Left lung (tissue), 10 donors: ENCODE measurements around the gene ACTL6B. TPM values are rescaled to one million over a fixed set of nuclear protein-coding genes. Genes with fewer than 3 reads are reported as not detected.

Source experiments
- ATAC-seq: fragments of 200-7000 bp; cut with Tn5 transposase; one replicate; pipeline ENCODE4 v1.9.1; 2020; ENCODE audit warnings: moderate library complexity
- DNase-seq, 4 donors: peaks; one replicate each; pipeline ENCODE4 v3.0.0-alpha.2; 2013 to 2020
- H3K27ac ChIP-seq, 2 donors: fragments of 200-600 bp; sonication (generic) in 1 of 2; one replicate each; pipeline versions ENCODE4 v1.5.0 to v1.8.0; 2020 to 2021
- H3K27me3 ChIP-seq, 2 donors: fragments of 200-600 bp; sonication (generic) in 1 of 2; one replicate each; pipeline versions ENCODE4 v1.5.0 to v1.8.0; 2020 to 2021
- H3K36me3 ChIP-seq, 2 donors: fragments of 200-600 bp; sonication (generic) in 1 of 2; one replicate each; pipeline versions ENCODE4 v1.5.0 to v1.8.0; 2020 to 2021
- H3K4me1 ChIP-seq, 2 donors: fragments of 200-600 bp; one replicate each; pipeline ENCODE4 v1.8.0; 2021
- H3K4me3 ChIP-seq, 2 donors: fragments of 200-600 bp; sonication (generic) in 1 of 2; one replicate each; pipeline versions ENCODE4 v1.5.0 to v1.8.0; 2020 to 2021; ENCODE audit warnings: mild to moderate bottlenecking in 1 of 2
- H3K9me3 ChIP-seq, 2 donors: fragments of 200-600 bp; sonication (generic) in 1 of 2; one replicate each; pipeline versions ENCODE4 v1.5.0 to v1.8.0; 2020 to 2021
- intact Hi-C, 2 donors: fragments of 100-400 bp; cut with DNase I; formaldehyde crosslinking; loops; one replicate each; pipeline versions ENCODE4 v1.11.2 to v1.14.2; 2022
- polyA plus RNA-seq, 6 donors: library from polyadenylated mRNA; unstranded; fragments of 120-200 nt; gene quantifications; one replicate each; pipeline ENCODE4 v1.2.1, GENCODE V29; 2013; ENCODE audit not compliant: insufficient read length in 6 of 6
- total RNA-seq, 2 donors: library from RNA; stranded (reverse); fragmentation: NEBNext Ultra II Directional; extraction: Animal tissue kit (Norgen Biotek cat#: 25700); gene quantifications; one replicate each; pipeline ENCODE4 v1.2.1, GENCODE V29; 2021
- TF ChIP-seq, protein P1 (sequence below), 2 donors: fragments of 200-600 bp; sonication (generic) in 1 of 2; IDR thresholded peaks; one replicate each; pipeline versions ENCODE4 v1.5.0 to v1.8.0; 2021; ENCODE audit warnings: antibody characterized with exemption in 2 of 2
- donor health status: DM: no; HTN: yes; CAD: no.
- donor health status: DM: no; HTN: no; CAD: no.

The ACTL6B gene
- total and polyA plus RNA-seq, 8 donors: 0.17 to 0.20 TPM; not detected in 6

DNA sequence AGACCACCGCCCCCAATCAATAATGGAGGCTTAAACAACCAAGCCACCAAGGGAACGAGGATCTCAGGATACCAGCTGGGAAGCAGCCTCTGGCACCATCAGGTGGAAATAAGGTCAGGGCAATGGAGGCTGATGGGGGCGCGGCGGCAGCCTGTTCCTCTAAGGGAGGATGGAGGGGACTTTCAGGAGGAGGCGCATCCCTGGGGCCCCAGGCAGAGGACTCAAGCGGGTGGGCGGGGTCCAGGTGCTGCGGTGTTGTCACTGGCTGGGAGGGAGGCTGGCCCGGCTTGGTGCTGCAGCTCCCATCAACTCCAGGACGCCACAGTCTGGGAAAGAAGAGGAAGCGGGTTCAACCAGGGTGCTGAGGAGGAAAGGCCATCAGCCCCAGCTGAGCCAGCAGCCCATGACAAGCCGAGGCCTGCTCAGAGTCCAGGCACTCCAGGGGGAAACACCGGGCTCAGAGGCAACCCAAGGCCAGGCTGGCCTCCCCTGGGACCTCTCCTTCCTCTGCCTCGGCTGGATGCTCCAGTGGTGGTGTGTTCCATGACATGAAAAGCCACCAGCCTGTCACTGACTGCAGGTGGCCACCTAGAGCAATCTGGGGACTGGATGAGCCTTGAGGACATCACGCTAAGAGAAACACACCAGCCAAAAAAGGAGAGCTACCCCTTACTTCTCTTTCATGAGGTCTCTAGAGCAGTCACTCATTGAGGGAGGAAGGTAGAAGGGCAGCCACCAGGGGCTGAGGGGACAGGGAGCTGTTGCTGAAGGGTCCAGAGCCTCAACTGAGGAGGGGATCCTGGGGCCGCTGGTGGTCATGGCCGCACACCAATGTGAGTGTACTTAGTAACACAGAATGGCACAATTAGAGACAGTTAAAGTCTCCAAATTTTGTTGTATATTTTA lies 33.2 kb upstream of the ACTL6B start:
- DNase-seq (peak in 1 of 4 donors; percentile 77), ATAC-seq (no peak)
- H3K36me3 ChIP-seq: peaks cover 0 to 48% of the 10 kb centered on the region in 2 donors

DNA sequence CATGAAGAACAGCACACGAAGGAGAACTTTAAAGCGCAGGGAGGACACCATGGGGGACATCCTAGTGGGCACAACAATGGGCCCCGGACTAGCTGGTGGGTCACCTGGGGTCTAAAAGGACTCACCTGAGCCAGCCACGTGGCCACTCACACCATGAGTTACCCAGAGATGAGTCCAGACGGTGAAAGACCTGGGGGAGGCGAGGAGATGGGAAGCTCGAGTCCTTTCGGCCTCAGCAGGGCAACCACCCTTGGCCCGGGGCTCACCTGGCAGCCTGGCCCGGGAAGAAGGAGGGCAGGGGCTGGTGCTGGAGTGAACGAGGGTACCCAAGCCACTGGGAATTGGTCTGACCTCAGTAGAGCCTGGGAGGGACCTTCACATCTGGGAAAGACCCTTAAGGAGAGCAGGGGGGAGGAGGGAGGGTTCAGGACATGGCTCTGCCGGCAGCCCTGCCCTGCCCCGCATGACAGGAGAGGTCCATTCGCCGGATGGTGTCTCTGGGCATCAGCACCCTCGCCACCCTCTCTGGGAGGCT lies 32.1 kb upstream of the ACTL6B start:
- intact Hi-C loops: loop anchor here in 1 of 2 donors (10.0 kb wide), 1 partner anchor 214 kb away; the partner anchor contains the start of gene TSC22D4
- peaks cover 20 to 27% of the 10 kb centered on the region in 2 donors for H3K4me1 ChIP-seq
- TF ChIP-seq, protein P1, sequence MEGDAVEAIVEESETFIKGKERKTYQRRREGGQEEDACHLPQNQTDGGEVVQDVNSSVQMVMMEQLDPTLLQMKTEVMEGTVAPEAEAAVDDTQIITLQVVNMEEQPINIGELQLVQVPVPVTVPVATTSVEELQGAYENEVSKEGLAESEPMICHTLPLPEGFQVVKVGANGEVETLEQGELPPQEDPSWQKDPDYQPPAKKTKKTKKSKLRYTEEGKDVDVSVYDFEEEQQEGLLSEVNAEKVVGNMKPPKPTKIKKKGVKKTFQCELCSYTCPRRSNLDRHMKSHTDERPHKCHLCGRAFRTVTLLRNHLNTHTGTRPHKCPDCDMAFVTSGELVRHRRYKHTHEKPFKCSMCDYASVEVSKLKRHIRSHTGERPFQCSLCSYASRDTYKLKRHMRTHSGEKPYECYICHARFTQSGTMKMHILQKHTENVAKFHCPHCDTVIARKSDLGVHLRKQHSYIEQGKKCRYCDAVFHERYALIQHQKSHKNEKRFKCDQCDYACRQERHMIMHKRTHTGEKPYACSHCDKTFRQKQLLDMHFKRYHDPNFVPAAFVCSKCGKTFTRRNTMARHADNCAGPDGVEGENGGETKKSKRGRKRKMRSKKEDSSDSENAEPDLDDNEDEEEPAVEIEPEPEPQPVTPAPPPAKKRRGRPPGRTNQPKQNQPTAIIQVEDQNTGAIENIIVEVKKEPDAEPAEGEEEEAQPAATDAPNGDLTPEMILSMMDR (IDR thresholded peaks at IDR 0.05): no peak
- H3K27ac ChIP-seq: no peak overlapping the region
- no peaks in the 10 kb centered on the region for H3K9me3 ChIP-seq
- peaks cover 0 to 59% of the 10 kb centered on the region in 2 donors for H3K36me3 ChIP-seq
- ATAC-seq (no peak), DNase-seq (peak in 1 of 4 donors; percentile 52)
- no peak overlapping the region for H3K4me3 ChIP-seq
- no peaks in the 10 kb centered on the region for H3K27me3 ChIP-seq

More for the DNA sequence above, 33.2 kb upstream of the ACTL6B start:
- Histone ChIP-seq H3K27ac (no peak overlapping the region), H3K4me3 (no peak overlapping the region), H3K9me3 (no peaks in the 10 kb centered on the region), H3K27me3 (no peaks in the 10 kb centered on the region), H3K4me1 (peaks cover 20 to 29% of the 10 kb centered on the region in 2 donors)
- TF ChIP-seq, protein P1 (IDR thresholded peaks at IDR 0.05): no peak
- intact Hi-C loops: loop anchor here in 1 of 2 donors (5.0 to 10.0 kb wide), 2 partner anchors 122 to 215 kb away; partner anchors contain the start of gene TSC22D4

DNA sequence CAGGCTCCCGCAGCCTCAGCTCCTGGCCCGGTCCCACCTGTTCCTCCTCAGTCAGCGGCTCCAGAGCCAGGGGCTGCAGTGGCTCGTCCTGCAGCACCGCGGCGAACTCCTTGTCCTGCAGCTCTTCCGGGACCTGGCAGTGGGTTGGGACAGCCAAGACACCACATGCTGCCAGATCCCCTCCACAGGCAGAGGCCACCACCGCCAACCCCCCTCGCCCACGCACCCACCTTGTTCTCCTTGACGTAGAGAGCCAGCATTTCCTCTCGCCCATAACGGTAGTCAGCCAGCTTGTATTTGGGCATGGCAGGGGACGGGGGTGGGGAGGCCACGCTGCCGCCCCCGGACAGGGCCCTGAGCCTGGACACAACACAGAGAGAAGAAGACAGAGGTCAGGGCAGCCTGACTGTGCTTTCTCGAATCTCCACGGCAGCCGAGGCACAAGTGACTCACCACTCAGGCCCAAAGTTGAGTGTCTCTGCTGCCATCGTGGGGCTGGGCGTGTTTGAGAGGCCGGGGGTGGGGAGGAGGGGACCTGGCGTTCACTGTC lies 31.6 kb upstream of the ACTL6B start:
- no peak overlapping the region for H3K4me3 ChIP-seq
- no peaks in the 10 kb centered on the region for H3K9me3 ChIP-seq
- DNase-seq (peak in 1 of 4 donors; percentile 65), ATAC-seq (peak; percentile 42)
- no peaks in the 10 kb centered on the region for H3K27me3 ChIP-seq
- peaks cover 18 to 21% of the 10 kb centered on the region in 2 donors for H3K4me1 ChIP-seq
- no peak overlapping the region for H3K27ac ChIP-seq
- H3K36me3 ChIP-seq: peaks cover 0 to 65% of the 10 kb centered on the region in 2 donors
- TF ChIP-seq, protein P1 (IDR thresholded peaks at IDR 0.05): no peak
- intact Hi-C loops: loop anchor here in 1 of 2 donors (10.0 kb wide), 1 partner anchor 213 kb away; the partner anchor contains the start of gene TSC22D4

DNA sequence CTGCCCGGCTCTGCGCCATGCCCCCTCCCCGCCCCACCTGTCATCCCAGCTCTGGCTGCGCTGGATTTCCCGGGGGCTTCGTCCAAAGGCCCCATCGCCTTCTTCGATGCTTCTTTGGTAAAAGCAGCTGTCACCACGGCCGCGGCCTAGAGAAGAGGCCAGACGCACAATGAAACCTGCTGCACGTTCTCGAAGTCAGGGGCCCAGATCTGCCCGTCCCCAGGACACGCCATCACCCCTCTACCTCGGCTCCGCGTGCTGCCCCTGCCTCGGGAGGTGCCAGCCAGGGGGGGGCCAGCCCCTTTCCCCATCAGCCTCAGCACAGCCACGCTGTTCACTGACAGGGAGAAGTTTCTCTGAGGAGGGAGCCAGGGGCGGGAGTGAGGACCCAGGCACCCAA lies 31.0 kb upstream of the ACTL6B start:
- Histone ChIP-seq H3K9me3 (no peaks in the 10 kb centered on the region), H3K4me3 (no peak overlapping the region), H3K27ac (no peak overlapping the region), H3K4me1 (peaks cover 13 to 15% of the 10 kb centered on the region in 2 donors), H3K36me3 (peaks cover 0 to 70% of the 10 kb centered on the region in 2 donors), H3K27me3 (no peaks in the 10 kb centered on the region)
- intact Hi-C loops: loop anchor here in 1 of 2 donors (10.0 kb wide), 1 partner anchor 212 kb away; the partner anchor contains the start of gene TSC22D4
- ATAC-seq (no peak), DNase-seq (peak in 1 of 4 donors; percentile 69)
- TF ChIP-seq, protein P1 (IDR thresholded peaks at IDR 0.05): no peak
